Astrocyte of the spinal cord (primary cell): ENCODE measurements around the gene HEATR1.
"Not testable (repeated sequence)": the region's sequence is repeated elsewhere in the genome, so short reads cannot be mapped to it uniquely, and the experiment has no call there.

Source experiments
- DNase-seq: peaks from one replicate; pipeline ENCODE4 v3.0.0; 2011; ENCODE audit warnings: low read depth, low spot score
- H3K4me3 ChIP-seq: 2 replicates; pipeline ENCODE4 v1.5.1; 2011; ENCODE audit warnings: low read depth, mild to moderate bottlenecking, low read length, moderate library complexity
- CTCF ChIP-seq: IDR thresholded peaks from 2 replicates; pipeline ENCODE4 v1.5.1; 2012; ENCODE audit warnings: low read depth, mild to moderate bottlenecking, low read length, inconsistent platforms
- in situ Hi-C: cut with HindIII; loops from 2 replicates; pipeline ENCODE4 v1.10.0; 2017; ENCODE audit warnings: low sequenced_read_pairs

Gene HEATR1

GRCh38 chr1:236507022-236507700 lies 97.2 kb downstream of the HEATR1 start:
- peak; percentile 22 for DNase-seq

GRCh38 chr1:236504338-236504737 lies 100.0 kb downstream of the HEATR1 start:
- in situ Hi-C loops, DNase-seq, H3K4me3 ChIP-seq: not testable (repeated sequence)

More at GRCh38 chr1:236507022-236507700, 97.2 kb downstream of the HEATR1 start:
- no peak for TF ChIP-seq CTCF
- no peak overlapping the region for H3K4me3 ChIP-seq
- in situ Hi-C loops = no loop called here

- TF ChIP-seq CTCF = no peak
Measured at GRCh38 chr1:236502972-236503639, 101.2 kb downstream of the HEATR1 start.

GRCh38 chr1:236502579-236502971 lies 101.7 kb downstream of the HEATR1 start:
- DNase-seq = peak; percentile 32
- no peak for TF ChIP-seq CTCF
- H3K4me3 ChIP-seq = no peak overlapping the region
- in situ Hi-C loops = no loop called here

More at GRCh38 chr1:236502972-236503639, 101.2 kb downstream of the HEATR1 start:
- peak; percentile 76 for DNase-seq
- H3K4me3 ChIP-seq = peak overlapping the region; percentile 1
- in situ Hi-C loops = no loop called here

- no peak overlapping the region for H3K4me3 ChIP-seq
- TF ChIP-seq CTCF = no peak
- in situ Hi-C loops = no loop called here
- no peak for DNase-seq
Measured at GRCh38 chr1:236501093-236501492, 103.2 kb downstream of the HEATR1 start.
